ENCODE results near the gene ZFPM1.

- TF ChIP-seq, protein P1, sequence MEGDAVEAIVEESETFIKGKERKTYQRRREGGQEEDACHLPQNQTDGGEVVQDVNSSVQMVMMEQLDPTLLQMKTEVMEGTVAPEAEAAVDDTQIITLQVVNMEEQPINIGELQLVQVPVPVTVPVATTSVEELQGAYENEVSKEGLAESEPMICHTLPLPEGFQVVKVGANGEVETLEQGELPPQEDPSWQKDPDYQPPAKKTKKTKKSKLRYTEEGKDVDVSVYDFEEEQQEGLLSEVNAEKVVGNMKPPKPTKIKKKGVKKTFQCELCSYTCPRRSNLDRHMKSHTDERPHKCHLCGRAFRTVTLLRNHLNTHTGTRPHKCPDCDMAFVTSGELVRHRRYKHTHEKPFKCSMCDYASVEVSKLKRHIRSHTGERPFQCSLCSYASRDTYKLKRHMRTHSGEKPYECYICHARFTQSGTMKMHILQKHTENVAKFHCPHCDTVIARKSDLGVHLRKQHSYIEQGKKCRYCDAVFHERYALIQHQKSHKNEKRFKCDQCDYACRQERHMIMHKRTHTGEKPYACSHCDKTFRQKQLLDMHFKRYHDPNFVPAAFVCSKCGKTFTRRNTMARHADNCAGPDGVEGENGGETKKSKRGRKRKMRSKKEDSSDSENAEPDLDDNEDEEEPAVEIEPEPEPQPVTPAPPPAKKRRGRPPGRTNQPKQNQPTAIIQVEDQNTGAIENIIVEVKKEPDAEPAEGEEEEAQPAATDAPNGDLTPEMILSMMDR (IDR thresholded peaks at IDR 0.05): no peak
- TF ChIP-seq POLR2A (IDR thresholded peaks at IDR 0.05): no peak
These were observed 24.8 kb downstream of the ZFPM1 start for GRCh38 chr16:88477631-88478519.
